ENCODE results near the gene TYK2. TPM values are rescaled to one million over a fixed set of nuclear protein-coding genes. Genes with fewer than 3 reads are reported as not detected.

TYK2 gene
- total and polyA plus RNA-seq, 9 donors, result 55.4 to 118 (median 78.9) TPM

DNA sequence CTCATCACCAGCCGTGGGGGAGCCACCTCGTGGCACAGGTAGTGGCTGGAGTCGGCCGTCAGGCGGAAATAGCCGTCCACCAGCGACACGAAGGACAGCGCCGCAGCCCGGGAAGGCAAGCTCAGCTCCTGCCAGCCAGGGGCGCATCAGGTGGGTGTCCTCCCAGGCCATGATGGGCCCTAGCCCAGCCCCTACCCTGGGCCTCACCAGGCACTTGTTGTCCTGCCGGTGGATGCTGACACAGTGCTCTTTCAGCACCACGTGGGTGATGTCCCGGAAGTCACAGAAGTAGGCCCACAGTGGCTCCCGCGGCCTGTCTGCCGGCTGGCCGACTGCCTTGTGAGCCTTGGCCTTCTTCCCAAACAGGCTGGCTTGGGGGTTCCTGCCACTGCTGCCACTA is 15.7 kb downstream of the TYK2 start:
- Histone ChIP-seq H3K4me3 (no peak overlapping the region), H3K27me3 (no peaks in the 10 kb centered on the region), H3K36me3 (no peaks in the 10 kb centered on the region), H3K27ac (no peak overlapping the region), H3K4me1 (ENCODE audit: insufficient read depth) (no peaks in the 10 kb centered on the region), H3K9me3 (no peaks in the 10 kb centered on the region)
- DNase-seq, result no peak
- no peak for TF ChIP-seq EP300 (IDR thresholded peaks at IDR 0.05)
- TF ChIP-seq, protein P1, sequence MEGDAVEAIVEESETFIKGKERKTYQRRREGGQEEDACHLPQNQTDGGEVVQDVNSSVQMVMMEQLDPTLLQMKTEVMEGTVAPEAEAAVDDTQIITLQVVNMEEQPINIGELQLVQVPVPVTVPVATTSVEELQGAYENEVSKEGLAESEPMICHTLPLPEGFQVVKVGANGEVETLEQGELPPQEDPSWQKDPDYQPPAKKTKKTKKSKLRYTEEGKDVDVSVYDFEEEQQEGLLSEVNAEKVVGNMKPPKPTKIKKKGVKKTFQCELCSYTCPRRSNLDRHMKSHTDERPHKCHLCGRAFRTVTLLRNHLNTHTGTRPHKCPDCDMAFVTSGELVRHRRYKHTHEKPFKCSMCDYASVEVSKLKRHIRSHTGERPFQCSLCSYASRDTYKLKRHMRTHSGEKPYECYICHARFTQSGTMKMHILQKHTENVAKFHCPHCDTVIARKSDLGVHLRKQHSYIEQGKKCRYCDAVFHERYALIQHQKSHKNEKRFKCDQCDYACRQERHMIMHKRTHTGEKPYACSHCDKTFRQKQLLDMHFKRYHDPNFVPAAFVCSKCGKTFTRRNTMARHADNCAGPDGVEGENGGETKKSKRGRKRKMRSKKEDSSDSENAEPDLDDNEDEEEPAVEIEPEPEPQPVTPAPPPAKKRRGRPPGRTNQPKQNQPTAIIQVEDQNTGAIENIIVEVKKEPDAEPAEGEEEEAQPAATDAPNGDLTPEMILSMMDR (IDR thresholded peaks at IDR 0.05), result no peak
- no peak for TF ChIP-seq POLR2A (IDR thresholded peaks at IDR 0.05)
- intact Hi-C loops (cut with DNase I), result no loop called here
- 79 to 84% (median 81%) methylated on average over 16 to 19 of the region's 19 CpGs for WGBS, 3 donors

DNA sequence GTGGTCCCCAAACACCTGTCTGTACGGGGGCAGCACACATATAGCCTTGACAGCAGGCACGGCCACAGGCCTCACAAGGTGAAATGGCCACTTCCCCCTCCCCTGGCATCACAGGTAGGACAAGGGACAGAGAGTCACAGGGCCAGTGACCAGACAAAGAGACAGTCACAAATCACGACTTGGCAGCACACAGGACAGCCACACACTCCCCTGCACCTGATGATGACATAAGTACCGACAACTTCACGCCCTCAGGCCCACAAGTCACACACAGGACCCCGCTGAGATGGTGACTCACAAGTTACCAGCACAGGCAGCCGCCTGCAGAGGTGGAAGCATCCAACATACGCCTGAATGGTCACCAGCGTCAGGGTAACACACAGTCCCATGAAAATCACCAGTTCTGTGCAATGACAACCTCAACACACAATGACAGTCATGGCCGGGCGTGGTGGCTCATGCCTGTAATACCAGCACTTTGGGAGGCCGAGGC is 16.5 kb downstream of the TYK2 start:
- Histone ChIP-seq H3K36me3 (no peaks in the 10 kb centered on the region), H3K27ac (no peak overlapping the region), H3K27me3 (no peaks in the 10 kb centered on the region), H3K4me3 (no peak overlapping the region), H3K4me1 (ENCODE audit: insufficient read depth) (no peaks in the 10 kb centered on the region), H3K9me3 (no peaks in the 10 kb centered on the region)
- 91 to 94% (median 91%) methylated on average over 12 of the region's 12 CpGs for whole genome bisulfite sequencing, 3 donors
- no peak for DNase-seq
- TF ChIP-seq POLR2A (IDR thresholded peaks at IDR 0.05) (no peak), EP300 (IDR thresholded peaks at IDR 0.05) (no peak)
- TF ChIP-seq, protein P1 (IDR thresholded peaks at IDR 0.05), result no peak
- intact Hi-C loops (cut with DNase I), result no loop called here

DNA sequence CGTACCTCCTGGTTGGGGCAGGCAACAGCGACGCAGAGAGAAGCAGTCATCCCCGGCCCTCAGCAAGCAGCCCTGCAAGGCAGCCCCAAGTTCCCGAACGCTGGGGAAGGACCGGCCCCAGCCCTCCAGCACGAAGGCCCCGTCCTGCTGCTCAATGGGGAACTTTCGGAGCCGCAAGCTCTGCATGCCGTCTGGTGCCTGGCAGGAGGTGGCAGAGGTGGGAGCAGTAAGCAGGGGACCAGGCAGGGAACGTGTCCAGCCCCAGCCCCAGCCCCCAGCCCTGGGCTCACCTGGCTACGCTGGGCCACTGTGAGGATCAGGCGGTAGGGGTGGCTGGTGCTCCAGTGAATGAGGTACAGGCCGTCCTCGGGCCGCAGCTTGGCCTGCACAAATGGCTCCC is 18.1 kb downstream of the TYK2 start:
- TF ChIP-seq, protein P1 (IDR thresholded peaks at IDR 0.05), result no peak
- no peak for TF ChIP-seq POLR2A (IDR thresholded peaks at IDR 0.05)
- intact Hi-C loops (cut with DNase I), result no loop called here
- DNase-seq, result no peak
- 91 to 92% (median 91%) methylated on average over 13 to 18 of the region's 18 CpGs for WGBS, 3 donors
- Histone ChIP-seq H3K4me1 (ENCODE audit: insufficient read depth) (no peaks in the 10 kb centered on the region), H3K27me3 (no peaks in the 10 kb centered on the region), H3K9me3 (no peaks in the 10 kb centered on the region), H3K27ac (no peak overlapping the region), H3K36me3 (no peaks in the 10 kb centered on the region), H3K4me3 (no peak overlapping the region)

DNA sequence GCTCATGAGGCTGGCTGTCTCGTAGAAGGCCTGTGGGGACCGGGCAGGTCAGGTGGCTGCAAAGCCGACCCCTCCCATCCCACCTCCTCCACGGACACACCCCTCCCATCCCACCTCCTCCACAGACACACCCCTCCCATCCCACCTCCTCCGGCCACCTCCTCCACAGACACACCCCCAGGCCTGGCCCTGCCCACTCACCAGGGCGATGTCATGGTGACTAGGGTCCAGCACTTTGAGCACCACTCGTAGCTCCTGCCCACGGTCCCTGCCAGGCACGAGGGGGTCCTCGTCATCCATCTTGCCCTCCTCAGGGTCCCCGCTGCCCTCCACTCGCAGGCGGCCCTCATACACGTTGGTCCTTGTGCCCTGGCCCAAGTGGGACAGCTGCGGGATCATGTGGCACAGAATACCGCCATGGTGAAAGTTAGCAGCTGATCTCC is 18.8 kb downstream of the TYK2 start:
- no peak for DNase-seq
- no peaks in the 10 kb centered on the region for H3K36me3 ChIP-seq
- intact Hi-C loops (cut with DNase I), result no loop called here
- H3K4me1 ChIP-seq (ENCODE audit: insufficient read depth), result no peaks in the 10 kb centered on the region
- 77 to 79% (median 78%) methylated on average over 16 of the region's 16 CpGs for WGBS, 3 donors
- H3K27ac ChIP-seq, result no peak overlapping the region
- no peak for TF ChIP-seq EP300 (IDR thresholded peaks at IDR 0.05)
- TF ChIP-seq, protein P1 (IDR thresholded peaks at IDR 0.05), result no peak
- TF ChIP-seq POLR2A (IDR thresholded peaks at IDR 0.05), result no peak
- no peaks in the 10 kb centered on the region for H3K27me3 ChIP-seq
- H3K4me3 ChIP-seq, result no peak overlapping the region
- no peaks in the 10 kb centered on the region for H3K9me3 ChIP-seq

All from ovary (tissue), 9 donors.